ENCODE measurements around the gene DOCK1.

DOCK1 gene

DNA sequence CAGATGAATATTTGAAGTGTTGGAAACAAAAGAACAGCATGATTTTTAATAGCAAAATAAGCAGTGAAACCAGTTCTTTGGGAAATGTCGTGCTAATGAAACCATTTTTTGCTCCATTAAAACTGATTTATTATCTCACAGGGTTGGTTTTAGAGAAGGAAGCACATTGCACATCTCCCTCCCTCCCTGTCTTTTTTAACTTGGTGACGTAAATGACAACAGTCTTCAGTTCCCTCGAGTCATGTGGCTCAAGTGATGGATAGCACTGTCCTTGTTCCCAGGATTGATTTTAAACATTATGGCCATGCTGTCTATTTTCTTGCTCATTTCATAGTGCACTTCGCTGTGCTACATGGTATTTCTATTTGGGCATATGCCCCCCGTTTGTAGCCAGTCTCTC, 105.9 kb downstream of the DOCK1 start:
- DNase-seq (ENCODE audit: low read depth in 2 of 2) = no peak

DNA sequence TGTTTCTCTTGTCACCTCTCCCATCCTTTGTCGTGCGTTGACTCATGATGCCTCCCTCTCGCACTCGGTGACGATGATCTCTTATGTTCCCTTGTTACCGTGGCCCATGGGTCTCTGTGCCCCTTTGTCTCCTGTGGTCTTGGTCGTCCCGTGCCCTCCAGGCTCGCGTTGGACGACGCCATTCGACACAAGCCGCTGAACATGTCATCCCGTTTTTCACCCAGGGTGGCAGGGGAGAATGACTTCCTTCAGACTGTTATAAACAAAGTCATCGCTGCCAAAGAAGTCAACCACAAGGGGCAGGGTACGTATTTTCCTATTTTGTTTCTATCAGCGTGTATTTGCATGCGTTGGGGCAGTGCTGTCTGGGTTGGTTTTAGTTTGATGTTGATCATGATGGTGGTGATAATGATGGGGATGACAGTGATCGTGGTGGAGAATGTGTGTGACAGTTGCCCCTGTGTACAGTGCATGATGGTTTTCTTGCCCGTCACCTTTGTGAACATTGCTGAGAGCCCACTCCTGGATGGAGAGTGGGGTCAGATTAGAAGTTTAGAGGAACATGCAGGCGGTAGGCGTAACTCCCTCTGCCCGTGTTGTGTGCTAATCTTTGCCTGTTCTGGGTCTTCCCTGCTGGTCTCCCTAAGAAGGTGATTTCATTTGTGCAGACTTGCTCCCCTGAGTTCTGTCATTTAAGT, 107.0 kb downstream of the DOCK1 start:
- no peak for DNase-seq (ENCODE audit: low read depth in 2 of 2)

DNA sequence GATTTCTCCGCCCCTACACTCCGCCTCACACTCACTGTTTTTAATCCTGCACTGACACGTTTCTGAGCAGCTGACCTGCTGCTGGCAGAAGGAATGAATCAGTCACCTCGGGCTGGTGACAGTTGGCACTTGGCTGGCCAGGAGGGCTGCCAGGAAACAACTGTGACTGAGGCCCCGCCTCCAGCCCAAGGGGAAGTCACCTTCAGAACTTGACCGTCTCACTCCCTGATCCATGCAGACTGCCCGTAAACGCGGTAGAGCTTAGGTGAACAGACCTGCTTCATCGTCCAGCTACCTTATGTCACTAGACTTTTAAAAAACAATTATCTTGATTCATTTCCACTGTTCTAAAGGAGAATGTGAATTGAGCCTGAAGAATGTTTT, 107.5 kb downstream of the DOCK1 start:
- no peak for DNase-seq (ENCODE audit: low read depth in 2 of 2)

DNA sequence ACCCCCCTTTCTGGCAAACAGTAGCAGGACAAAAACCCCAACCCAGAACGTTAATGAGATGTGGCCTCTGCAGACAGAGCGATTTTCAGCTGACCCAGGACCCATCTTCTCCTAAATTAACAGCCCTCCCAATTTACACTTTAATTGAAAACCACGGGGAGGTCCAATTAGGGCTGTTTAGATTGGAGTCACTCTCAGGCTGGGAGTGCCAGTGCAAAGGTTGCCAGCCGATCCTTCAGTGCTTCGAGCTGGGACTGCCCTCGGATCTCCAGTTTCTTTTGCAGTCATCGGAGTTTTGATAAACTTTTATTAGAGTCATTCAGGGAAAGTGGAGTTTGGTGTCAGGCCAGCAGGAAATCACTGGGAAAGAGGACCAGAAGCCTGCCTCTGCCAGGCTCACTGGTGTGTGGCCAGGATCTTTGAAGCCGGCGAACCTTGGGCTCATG, 108.0 kb downstream of the DOCK1 start:
- DNase-seq (ENCODE audit: low read depth in 2 of 2) = no peak

DNA sequence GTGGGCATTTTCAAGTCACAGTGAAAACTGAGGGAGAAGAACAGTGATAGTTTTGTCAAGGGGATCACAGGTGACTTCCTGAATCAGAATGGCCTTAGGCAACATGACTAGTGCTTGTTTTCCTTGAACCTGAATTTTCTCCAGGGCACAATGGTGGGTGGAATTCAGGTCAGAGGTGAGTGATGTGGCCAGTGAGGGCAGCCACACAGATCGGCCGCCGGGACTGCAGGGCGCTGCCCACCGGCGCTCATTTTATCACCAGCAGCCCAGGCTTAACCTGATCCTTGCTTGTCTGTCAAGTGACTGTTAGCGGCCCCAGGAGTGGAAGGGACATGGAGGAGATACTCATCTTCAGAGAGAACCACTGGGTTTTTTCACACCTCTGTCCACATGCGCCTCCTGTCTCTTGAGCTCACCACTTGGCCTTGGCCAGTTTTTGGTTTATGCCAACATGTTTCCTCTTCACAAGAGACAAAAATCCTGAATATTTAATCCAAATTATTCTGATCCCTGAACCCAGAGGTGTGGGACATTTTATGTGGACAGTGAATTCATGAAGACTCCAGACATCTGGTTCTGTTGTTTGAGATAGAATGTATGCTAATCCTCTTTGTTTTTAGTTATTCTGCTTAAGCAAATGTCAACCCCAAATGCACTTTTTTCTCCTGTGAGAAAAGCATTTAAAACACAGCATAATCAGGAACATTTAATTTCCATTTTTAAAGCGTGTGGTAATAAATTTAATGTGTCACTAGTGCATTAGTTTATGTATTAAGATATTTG, 108.7 kb downstream of the DOCK1 start:
- DNase-seq (ENCODE audit: low read depth in 2 of 2) = no peak

DNA sequence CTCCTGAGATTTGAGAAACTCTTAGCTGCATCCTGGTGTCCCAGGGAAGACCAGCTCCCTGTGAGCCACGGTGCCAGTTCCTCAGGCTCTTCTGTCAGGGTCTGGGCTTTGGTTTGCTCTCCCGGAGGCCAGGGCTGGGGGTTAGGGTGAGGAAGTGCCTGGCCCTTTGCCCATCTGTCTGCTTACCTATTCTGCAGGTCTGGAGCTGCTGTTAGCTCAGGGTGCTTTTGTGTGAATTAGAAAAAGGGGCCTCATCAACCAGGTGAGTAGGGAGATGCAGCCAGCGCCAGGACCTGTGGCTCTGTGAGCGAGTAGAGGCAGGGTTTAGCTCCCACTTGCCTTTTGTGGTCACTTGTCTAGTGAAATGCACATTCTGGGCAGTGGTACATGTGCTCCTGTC, 109.4 kb downstream of the DOCK1 start:
- DNase-seq (ENCODE audit: low read depth in 2 of 2) = no peak

DNA sequence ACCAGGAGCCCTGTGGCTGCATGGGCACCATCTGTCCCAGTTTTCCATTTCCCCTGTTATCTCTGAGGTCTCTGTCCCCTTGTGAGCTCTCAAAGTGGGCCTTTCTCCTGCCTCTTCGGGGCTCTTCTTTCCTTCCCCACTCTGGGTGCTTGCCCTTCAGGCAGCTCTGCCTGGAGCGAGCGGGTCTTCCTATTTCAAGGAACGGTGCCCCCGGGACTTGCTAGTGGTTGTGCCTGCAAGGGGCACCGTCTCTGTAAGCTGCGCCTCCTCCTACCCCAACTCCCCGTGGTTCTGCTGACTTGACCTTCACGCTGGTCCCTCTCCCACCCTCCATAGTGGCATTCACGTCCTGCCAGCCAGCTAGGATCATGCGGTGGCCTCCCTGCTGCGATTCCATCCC, 110.1 kb downstream of the DOCK1 start:
- no peak for DNase-seq (ENCODE audit: low read depth in 2 of 2)

DNA sequence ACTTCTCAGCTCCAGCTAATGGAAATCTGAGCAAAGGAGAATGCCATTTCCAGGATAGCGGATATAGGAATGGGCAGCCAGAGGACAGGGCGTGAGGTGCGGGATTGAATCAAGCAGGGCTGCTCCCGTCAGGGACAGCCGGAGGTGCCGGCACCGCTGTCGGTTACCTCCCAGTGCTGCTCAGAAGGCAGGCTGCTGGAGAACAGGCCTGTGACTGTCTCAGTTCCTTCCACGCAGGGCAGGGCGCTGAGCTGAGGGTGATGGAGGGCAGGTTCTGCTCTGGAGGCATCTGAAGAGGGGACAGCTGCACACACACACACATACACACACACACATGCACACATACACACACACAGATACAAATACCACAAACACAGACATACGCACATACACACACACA, 111.1 kb downstream of the DOCK1 start:
- DNase-seq (ENCODE audit: low read depth in 2 of 2) = no peak

DNA sequence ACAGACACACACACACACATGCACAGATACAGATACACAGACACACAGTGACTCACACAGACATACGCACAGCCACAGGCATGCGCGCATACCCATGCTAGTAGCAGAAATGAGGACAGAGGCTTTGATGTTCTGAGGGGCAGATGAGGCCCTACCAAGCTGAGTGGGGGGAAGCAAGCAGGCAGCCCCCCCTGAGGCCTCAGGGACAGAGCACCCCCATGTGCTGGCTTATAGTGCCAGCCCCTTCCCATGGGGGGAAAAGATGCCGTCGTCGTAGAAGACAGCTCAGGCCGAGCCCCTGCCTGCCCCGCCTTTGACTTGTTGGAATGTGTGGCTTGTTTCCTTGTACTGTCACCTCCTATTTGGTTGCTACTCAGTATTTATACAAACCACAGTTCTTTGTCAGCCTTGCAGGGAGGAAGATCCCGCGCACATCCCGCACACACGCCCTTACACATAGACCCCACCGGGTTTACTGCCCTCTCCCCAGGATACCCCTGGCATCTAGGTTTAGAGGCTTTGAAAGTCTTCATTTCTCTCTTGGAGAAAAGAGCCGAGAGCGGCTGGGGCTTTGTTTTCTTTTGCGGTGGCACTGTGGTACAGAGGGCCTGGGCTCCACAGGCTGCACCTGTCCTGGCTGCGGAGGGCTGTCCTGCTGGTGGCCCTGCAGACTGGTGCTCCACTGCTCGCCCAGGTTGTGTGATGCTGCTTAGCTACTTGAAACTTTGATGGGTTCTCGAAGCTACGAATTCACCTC, 112.5 kb downstream of the DOCK1 start:
- no peak for DNase-seq (ENCODE audit: low read depth in 2 of 2)

DNA sequence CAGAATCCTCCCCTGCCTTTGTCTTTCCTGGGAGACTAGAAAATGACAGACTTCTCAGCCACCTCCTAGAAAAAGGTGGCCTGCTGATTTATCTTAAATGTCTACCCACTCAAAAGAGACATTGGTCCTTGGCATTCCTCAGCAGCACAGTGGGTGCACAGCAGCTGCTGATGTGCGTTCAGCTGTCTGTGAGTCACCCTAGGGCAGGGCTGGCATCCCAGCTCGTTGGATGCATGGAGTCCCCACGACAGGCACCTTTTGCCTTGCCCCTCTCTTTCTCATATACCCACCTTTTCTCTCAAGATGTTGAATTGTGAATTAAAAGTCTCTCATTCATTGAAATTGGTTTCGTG, 113.0 kb downstream of the DOCK1 start:
- DNase-seq (ENCODE audit: low read depth in 2 of 2) = no peak

DNA sequence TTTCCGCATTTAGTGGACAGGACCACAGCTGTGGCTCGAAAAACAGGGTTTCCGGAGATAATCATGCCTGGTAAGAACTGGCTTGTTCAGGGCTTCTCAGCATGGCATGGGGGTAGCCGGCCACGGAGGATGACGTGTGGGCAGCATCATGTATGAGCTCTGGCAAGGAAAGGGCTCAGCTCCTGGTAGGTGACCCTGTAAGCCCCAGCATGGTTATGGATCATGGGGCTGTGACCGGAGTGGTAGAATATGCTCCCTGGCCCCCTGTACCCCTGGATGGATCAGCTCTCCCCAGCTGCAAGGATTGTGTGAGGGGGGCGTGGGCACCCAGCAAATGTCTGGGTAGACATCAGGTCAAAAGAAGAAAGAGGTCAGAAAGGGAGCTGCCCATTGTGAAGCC, 113.5 kb downstream of the DOCK1 start:
- no peak for DNase-seq (ENCODE audit: low read depth in 2 of 2)

DNA sequence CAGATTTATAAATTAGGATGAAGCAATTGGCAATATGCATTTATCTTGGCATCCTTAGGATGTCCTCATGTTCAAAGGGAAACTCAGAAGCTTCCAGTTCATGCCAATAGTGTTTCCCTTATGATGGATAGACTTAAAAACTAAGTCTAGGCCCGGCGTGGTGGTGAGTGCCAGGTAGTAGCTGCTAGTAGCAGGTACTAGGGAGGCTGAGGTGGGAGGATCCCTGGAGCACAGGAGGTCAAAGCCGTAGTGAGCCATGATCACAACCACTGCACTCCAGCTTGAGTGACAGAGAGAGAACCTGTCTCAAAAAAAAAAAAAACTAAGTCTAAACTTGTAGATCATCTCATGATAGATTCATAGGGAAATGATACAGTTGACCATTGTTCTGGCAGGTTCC, 115.0 kb downstream of the DOCK1 start:
- DNase-seq (ENCODE audit: low read depth in 2 of 2) = no peak

DNA sequence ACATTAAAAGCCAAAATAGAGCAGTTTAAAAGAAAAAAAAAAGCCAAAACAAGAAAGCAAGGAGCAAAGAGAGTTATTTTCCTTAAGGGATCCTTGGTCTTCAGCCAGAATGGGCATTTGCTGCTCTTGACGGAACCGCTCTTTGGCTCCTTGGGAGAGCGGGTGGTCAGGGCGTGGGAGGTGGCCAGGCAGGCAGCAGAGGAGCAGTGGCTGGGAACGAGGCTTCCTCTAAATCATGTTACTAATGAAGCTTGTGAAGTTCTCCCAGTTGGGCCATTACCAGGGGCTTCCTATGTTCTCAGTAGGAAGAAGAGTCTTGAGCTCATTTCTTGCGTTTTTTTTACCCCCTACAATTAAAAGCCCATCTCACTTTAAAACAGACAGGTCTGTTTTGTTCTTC, 116.6 kb downstream of the DOCK1 start:
- no peak for DNase-seq (ENCODE audit: low read depth in 2 of 2)

DNA sequence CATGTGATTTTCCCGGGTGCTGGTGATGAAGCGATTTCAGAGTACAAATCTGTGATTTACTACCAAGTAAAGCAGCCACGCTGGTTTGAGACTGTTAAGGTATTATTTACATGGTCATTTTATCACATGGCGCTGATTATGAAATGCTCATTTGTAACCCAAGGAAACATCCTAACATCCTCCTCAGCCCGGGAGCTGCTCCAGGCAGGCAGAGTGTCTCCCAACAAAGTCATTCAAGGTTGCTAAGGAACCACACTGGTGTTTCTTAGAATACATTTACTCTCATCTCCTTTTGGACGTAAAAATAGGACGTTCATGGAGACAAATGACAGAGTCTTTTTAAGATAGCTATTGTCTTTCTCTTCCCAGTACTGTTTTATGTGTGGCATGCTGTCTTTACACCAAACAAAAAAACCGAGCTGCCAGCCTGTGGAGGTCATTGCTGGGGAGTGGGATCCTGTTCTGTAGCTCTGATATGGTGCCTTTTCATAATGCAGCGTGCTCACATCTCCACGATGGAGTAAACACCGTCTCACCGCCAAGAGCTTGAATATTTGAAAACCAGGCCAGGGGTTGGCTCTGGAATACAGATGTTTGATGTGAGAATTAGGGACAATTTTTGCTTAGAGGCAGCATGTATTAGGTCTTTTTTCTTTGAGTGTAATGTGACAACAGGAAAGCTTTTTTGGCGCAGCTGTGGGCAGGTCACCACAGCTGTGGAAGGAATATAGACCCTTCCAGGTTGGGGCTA, 119.6 kb downstream of the DOCK1 start:
- no peak for DNase-seq (ENCODE audit: low read depth in 2 of 2)

DNA sequence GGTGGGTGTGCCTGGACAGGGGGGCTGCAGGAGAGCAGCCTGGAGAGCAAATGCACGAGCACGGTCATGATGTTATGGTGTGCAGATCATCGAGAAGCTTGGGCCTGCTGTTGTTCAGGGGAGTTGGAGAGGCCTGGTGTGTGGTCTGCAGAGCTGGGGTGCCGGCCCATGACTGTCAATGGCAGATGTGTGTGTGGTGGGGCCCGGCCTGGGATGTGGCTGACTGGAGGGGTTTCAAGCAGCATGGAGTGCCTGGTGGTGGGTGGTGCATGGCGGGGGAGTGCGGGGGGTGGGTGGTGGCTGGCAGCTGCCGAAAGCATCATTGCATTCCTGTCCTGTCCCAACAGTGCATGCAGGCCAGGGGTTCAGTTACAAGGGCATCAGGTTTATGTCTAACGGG, 122.6 kb downstream of the DOCK1 start:
- no peak for DNase-seq (ENCODE audit: low read depth in 2 of 2)

DNA sequence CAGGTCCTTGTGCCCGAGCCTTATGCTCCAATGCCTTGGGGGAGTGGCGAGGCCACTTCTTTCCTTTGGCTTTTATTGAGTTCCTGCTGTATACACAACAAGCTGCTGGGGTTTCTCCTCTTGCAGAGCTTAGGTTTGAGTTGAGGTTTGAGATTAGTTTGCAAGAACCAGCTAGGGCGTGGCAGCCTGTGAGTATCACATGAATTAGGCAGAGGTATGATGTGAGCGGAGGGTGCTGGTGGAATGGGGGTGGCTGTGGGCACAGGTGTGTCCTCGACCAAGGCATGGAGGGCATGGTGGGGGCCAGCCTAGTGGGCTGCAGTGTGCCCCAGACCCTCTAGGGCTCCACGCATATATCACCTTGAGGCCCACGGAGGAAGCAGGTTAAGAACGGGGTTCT, 123.3 kb downstream of the DOCK1 start:
- DNase-seq (ENCODE audit: low read depth in 2 of 2) = no peak

DNA sequence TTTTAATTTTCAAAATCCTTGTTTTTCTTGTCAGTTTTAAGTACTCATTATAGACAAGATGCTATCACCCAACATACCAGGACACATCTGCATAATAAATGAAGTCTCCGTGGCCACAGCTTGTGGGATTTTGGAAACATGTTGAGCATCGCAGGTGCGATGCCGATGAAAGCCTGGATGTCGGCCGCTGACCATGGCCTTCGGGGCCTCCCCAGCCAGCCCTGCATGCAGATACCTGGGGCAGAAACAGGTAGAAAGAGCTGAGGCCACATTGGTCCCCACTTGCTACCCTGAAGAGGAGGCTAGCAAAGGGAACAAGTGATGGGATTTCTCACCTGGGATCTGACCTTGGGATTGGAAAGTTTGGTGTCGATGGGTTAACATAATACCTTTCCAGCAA, 123.8 kb downstream of the DOCK1 start:
- DNase-seq (ENCODE audit: low read depth in 2 of 2) = no peak

DNA sequence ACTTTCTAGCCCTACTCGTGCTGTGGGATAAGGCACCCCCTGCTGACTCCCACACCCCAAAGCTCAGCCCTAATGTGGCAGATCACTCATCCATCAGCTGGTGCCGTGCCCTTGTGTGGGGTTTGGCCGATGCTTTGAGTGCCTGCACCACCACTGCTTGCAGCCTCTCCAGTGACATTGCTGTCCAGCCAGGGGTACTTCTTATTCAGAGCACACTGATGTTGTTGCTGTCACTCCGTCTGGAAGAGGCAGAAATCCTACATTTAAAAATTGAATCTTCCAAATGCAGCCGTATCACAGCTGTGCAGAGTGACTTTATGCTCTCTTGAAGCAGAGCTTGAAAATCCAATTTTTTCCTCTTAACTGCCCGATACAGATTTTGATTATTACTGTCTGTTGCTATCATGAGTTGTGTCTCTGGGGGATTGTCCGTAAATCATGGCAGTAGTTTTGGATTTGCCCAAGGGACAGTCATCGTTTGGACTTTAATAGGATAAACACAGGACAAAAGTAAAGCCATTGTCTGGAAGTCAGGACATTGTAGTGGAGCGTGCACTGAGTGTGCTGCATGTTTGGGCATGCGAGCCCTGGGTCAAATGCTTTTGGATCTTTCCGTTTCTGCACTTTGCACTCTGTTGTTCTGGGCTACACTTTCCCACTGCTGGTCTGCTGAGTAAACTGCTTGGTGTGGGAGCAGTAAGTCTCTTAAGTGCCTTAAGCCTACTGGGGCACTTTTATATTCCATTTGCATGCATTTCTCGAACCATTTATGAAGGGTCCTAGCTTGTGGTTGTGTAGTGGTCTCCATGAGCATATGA, 128.2 kb downstream of the DOCK1 start:
- DNase-seq (ENCODE audit: low read depth in 2 of 2) = no peak

DNA sequence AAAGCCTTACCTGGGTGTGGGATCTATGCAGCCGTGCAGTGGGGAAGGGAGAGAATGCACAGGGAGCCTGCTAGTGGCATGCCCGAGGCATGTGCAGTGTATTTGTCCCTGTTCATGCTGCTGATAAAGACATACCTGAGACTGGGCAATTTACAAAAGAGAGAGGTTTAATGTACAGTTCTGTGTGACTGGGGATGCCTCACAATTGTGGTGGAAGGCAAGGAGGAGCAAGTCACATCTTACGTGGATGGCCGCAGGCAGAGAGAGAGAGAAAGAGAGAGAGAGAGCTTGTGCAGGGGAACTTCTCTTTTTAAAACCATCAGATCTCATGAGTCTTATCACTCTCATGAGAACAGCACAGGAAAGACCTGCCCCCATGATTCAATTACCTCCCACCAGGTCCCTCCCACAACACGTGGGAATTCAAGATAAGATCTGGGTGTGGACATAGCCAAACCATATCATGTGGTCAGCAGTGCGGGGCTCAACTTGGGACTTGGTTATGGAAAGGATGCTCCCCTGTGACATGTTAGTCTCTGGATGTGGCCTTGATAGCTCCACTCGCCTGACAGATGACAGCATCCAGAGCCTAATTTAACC, 128.9 kb downstream of the DOCK1 start:
- no peak for DNase-seq (ENCODE audit: low read depth in 2 of 2)

DNA sequence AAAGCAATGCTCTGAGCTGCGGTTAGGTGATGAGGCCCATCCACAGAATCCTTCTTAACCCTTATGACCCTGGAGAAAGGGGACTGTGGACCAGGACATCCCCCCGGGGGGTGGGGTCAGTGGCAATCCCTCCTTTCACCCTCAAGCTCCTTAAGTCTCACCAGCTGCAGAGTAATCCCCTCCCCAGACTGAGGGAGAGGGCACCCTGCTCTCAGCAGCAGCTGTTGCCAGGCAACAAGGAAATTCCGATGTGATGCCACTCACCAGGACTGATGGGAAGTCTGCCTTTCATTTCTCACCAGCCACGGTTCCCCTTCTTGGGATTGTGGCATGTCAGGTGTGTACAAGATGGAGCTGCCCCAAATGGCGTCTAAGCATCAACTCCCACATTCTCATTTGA, 129.6 kb downstream of the DOCK1 start:
- DNase-seq (ENCODE audit: low read depth in 2 of 2) = no peak

DNA sequence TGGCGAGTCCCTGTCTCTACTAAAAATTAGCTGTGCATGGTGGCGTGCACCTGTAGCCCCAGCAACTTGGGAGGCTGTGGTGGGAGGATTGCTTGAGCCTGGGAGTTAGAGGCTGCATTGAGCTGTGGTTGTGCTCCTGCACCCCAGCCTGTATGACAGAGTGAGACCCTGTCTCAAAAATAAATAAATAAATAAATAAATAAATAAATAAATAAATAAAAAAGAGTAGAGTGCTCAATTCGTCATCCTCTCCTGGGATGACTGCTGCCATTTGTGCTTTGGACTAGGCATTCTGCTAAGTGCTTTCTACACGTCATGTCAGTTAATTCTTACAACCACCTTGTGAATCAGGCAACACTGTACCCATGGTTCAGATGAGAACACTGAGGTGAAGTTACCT, 130.6 kb downstream of the DOCK1 start:
- DNase-seq (ENCODE audit: low read depth in 2 of 2) = no peak
